Progenitor cell of endocrine pancreas (in vitro differentiated cells): ENCODE measurements around the gene HNMT. TPM values are rescaled to one million over a fixed set of nuclear protein-coding genes. Genes with fewer than 3 reads are reported as not detected.

Experiments used
- DNase-seq: peaks from one replicate; pipeline ENCODE4 v3.0.0; 2021; ENCODE audit warnings: low spot score; ENCODE audit not compliant: unreplicated experiment
- H3K27ac Mint-ChIP-seq: 2 replicates; pipeline ENCODE4 v1.8.0; 2021; ENCODE audit warnings: mild to moderate bottlenecking, moderate library complexity, mixed read lengths
- H3K27me3 Mint-ChIP-seq: 2 replicates; pipeline ENCODE4 v1.8.0; 2021; ENCODE audit warnings: mixed read lengths
- H3K36me3 Mint-ChIP-seq: 2 replicates; pipeline ENCODE4 v1.8.0; 2022; ENCODE audit warnings: mixed read lengths; ENCODE audit not compliant: insufficient read depth
- H3K4me1 Mint-ChIP-seq: 2 replicates; pipeline ENCODE4 v1.8.0; 2021; ENCODE audit warnings: low read depth, mixed read lengths
- H3K4me3 Mint-ChIP-seq: 2 replicates; pipeline ENCODE4 v1.8.0; 2021; ENCODE audit warnings: low read depth, mild to moderate bottlenecking, moderate library complexity, mixed read lengths
- H3K9me3 Mint-ChIP-seq: 2 replicates; pipeline ENCODE4 v1.8.0; 2021; ENCODE audit warnings: low read depth, mixed read lengths
- CTCF ChIP-seq: fragments of 200-600 bp; sonication (generic); IDR thresholded peaks from one replicate; pipeline ENCODE4 v1.5.0; 2021; ENCODE audit warnings: antibody characterized with exemption, mild to moderate bottlenecking; ENCODE audit not compliant: unreplicated experiment
- total RNA-seq: library from RNA; stranded (reverse); gene quantifications from 2 replicates; pipeline ENCODE4 v1.2.1, GENCODE V29; 2021

Gene HNMT
- total RNA-seq, 1 donor from 2014 or later, result 17.6 TPM

GRCh38 chr2:138028538-138028937, 64.3 kb downstream of the HNMT start:
- Mint-ChIP-seq H3K4me1 (peaks cover 1% of the 10 kb centered on the region), H3K9me3 (no peaks in the 10 kb centered on the region), H3K27ac (no peak overlapping the region), H3K27me3 (no peaks in the 10 kb centered on the region), H3K4me3 (no peak overlapping the region), H3K36me3 (no peaks in the 10 kb centered on the region)
- no peak for DNase-seq
- no peak for TF ChIP-seq CTCF

DNA sequence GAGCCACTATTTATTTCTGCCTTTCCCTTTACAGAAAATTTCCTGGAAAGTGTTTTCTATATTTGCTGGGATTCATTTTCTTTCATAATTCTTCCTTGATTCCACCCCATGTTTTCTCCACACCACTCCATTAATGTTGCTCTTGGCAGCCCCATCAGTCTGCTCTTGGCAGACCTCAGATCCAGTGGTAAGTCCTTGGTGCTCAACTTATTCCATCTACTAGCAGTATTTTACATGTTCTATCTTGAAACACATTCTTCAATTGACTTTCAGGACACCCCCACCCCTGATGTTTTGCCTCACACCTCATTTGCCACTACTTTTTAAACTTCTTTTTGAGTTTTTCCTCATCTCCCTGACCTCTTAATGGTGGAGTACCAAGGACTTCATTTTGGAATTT, 65.0 kb downstream of the HNMT start:
- no peak for DNase-seq
- peaks cover 4% of the 10 kb centered on the region for H3K4me1 Mint-ChIP-seq
- no peak for TF ChIP-seq CTCF
- H3K36me3 Mint-ChIP-seq, result no peaks in the 10 kb centered on the region
- no peaks in the 10 kb centered on the region for H3K9me3 Mint-ChIP-seq
- H3K27ac Mint-ChIP-seq, result no peak overlapping the region
- H3K27me3 Mint-ChIP-seq, result no peaks in the 10 kb centered on the region
- no peak overlapping the region for H3K4me3 Mint-ChIP-seq

GRCh38 chr2:138030459-138030858, 66.2 kb downstream of the HNMT start:
- Mint-ChIP-seq H3K4me3 (no peak overlapping the region), H3K27ac (no peak overlapping the region), H3K9me3 (no peaks in the 10 kb centered on the region), H3K27me3 (no peaks in the 10 kb centered on the region), H3K4me1 (peaks cover 11% of the 10 kb centered on the region), H3K36me3 (no peaks in the 10 kb centered on the region)
- TF ChIP-seq CTCF, result no peak
- DNase-seq, result no peak

GRCh38 chr2:138032334-138032733, 68.1 kb downstream of the HNMT start:
- Mint-ChIP-seq H3K4me1 (peaks cover 13% of the 10 kb centered on the region), H3K4me3 (no peak overlapping the region), H3K27me3 (no peaks in the 10 kb centered on the region), H3K27ac (no peak overlapping the region), H3K36me3 (no peaks in the 10 kb centered on the region), H3K9me3 (no peaks in the 10 kb centered on the region)
- TF ChIP-seq CTCF, result no peak
- no peak for DNase-seq

DNA sequence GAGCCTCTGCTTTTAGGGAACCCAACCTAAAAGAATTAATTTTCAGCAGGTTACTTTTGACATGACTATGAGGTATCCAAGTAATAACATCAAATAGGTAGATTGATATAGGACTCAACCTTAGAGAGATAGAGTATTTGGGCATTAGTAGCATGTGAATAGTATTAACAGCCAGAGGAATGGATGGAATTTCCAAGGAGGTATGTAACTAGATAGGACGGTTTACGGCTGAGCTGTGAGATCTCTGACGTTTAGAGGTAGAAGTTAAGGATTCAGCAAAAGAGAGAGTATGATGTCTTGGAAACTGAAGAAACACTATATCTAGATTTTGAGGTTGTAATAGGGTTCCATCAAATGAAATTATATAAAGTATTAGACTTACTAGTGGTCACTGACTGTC, 70.3 kb downstream of the HNMT start:
- peaks cover 13% of the 10 kb centered on the region for H3K4me1 Mint-ChIP-seq
- H3K4me3 Mint-ChIP-seq, result no peak overlapping the region
- H3K36me3 Mint-ChIP-seq, result no peaks in the 10 kb centered on the region
- DNase-seq, result no peak
- no peaks in the 10 kb centered on the region for H3K9me3 Mint-ChIP-seq
- no peaks in the 10 kb centered on the region for H3K27me3 Mint-ChIP-seq
- no peak overlapping the region for H3K27ac Mint-ChIP-seq
- no peak for TF ChIP-seq CTCF
